K562 (cell line): ENCODE data around the gene VENTX. TPM values are rescaled to one million over a fixed set of nuclear protein-coding genes. Genes with fewer than 3 reads are reported as not detected.

Source experiments
- ATAC-seq: fragments of 200-7000 bp; cut with Tn5 transposase; 3 replicates; pipeline ENCODE4 v1.9.1; 2020; ENCODE audit warnings: moderate library complexity
- BruUV-seq: library from RNA; stranded (reverse); fragments of 400-500 nt; replicated peaks from 2 replicates; lab custom pipeline; 2021; lab: Mats Ljungman, UMichigan
- CTCF ChIA-PET: fragments of 300-600 bp; formaldehyde crosslinking; extraction: SDS; loops from one replicate; lab custom pipeline; 2021; ENCODE audit warnings: low intra/inter-chr PET ratio; lab: Yijun Ruan, JAX
- POLR2A ChIA-PET: fragments of 300-600, 350-650 bp; sonication (Branson Sonifier 250); formaldehyde crosslinking; extraction: SDS; loops from one replicate; lab custom pipeline; 2021; ENCODE audit warnings: antibody characterized with exemption, inconsistent platforms; lab: Yijun Ruan, JAX
- DNase-seq, 4 experiments: peaks; one replicate each; pipeline versions ENCODE4 v3.0.0 to v3.0.0-alpha.2; 2011 to 2018; ENCODE audit warnings: low spot score in 3 of 4, mixed read lengths in 3 of 4; ENCODE audit errors: extremely low read depth in 1 of 4
- FAIRE-seq: peaks from 2 replicates; lab custom pipeline; 2011; peaks lifted over from hg19 to GRCh38; lab: Jason Lieb, UNC
- H2AFZ ChIP-seq: 2 replicates; pipeline ENCODE4 v1.6.0; 2011; ENCODE audit warnings: low read depth, low read length, control low read depth, inconsistent platforms
- H3K27ac ChIP-seq: fragments of 200-600 bp; 3 replicates; pipeline ENCODE4 v1.8.0; 2011; ENCODE audit warnings: low read depth, mild to moderate bottlenecking, control low read depth, inconsistent platforms, low read length, moderate library complexity, mixed read lengths; ENCODE audit errors: extremely low read depth
- H3K27me3 ChIP-seq, 2 experiments: fragments of 300-600 bp in 1 of 2; 2 replicates in 1 of 2; 3 replicates in 1 of 2; pipeline versions ENCODE4 v1.6.0 to v1.8.0; 2011; ENCODE audit warnings: inconsistent platforms in 2 of 2, low read length in 2 of 2, mild to moderate bottlenecking in 1 of 2, mixed read lengths in 1 of 2, moderate library complexity in 1 of 2; ENCODE audit not compliant: control insufficient read depth in 2 of 2, insufficient read depth in 2 of 2
- H3K36me3 ChIP-seq: fragments of 300-600 bp; 3 replicates; pipeline ENCODE4 v1.8.0; 2011; ENCODE audit warnings: mild to moderate bottlenecking, low read length, inconsistent platforms; ENCODE audit not compliant: control insufficient read depth, insufficient read depth
- H3K4me1 ChIP-seq, 2 experiments: fragments of 200-600 bp in 1 of 2; replicated peaks in 1 of 2; 2 replicates in 1 of 2; 3 replicates in 1 of 2; pipeline versions ENCODE4 v1.5.1 to v1.8.0; 2011; ENCODE audit warnings: inconsistent platforms in 2 of 2, low read length in 2 of 2, mild to moderate bottlenecking in 1 of 2, mixed read lengths in 1 of 2, moderate library complexity in 1 of 2; ENCODE audit not compliant: control insufficient read depth in 2 of 2, insufficient read depth in 2 of 2
- H3K4me2 ChIP-seq: 2 replicates; pipeline ENCODE4 v1.6.1; 2011; ENCODE audit warnings: low read length, control low read depth, inconsistent platforms, mixed read lengths; ENCODE audit not compliant: insufficient read depth
- H3K4me3 ChIP-seq: fragments of 200-600 bp; sonication (generic), shearing (Covaris generic); 2 replicates; pipeline ENCODE4 v1.5.1; 2016; ENCODE audit warnings: control low read depth, inconsistent platforms
- H3K79me2 ChIP-seq: fragments of 200-600 bp; 3 replicates; pipeline ENCODE4 v1.8.0; 2011; ENCODE audit warnings: low read length, inconsistent platforms; ENCODE audit not compliant: control insufficient read depth, insufficient read depth
- H3K9ac ChIP-seq, 2 experiments: 2 replicates each; pipeline versions ENCODE4 v1.6.0 to v1.6.1; 2011; ENCODE audit warnings: low read depth in 2 of 2, low read length in 2 of 2, control low read depth in 1 of 2, inconsistent platforms in 1 of 2, mild to moderate bottlenecking in 1 of 2, mixed read lengths in 1 of 2; ENCODE audit not compliant: insufficient read depth in 1 of 2
- H3K9me1 ChIP-seq: one replicate; pipeline ENCODE4 v1.6.0; 2011; ENCODE audit warnings: inconsistent platforms, mild to moderate bottlenecking, low read length, moderate library complexity; ENCODE audit not compliant: control insufficient read depth, insufficient read depth
- H3K9me3 ChIP-seq: replicated peaks from 2 replicates; pipeline ENCODE4 v1.5.1; 2011; ENCODE audit warnings: low read depth, low read length, inconsistent platforms; ENCODE audit not compliant: control insufficient read depth, insufficient read depth
- H4K20me1 ChIP-seq: replicated peaks from 2 replicates; pipeline ENCODE4 v1.6.1; 2011; ENCODE audit warnings: low read length, inconsistent platforms, mixed read lengths; ENCODE audit not compliant: control insufficient read depth, insufficient read depth
- BRD9 ChIP-seq: fragments of 450-650 bp; IDR thresholded peaks from 2 replicates; pipeline ENCODE4 v1.6.1; 2018; ENCODE audit warnings: low read depth; ENCODE audit not compliant: partially characterized antibody
- CAMTA2 ChIP-seq: fragments of 250-450 bp; sonication (Bioruptor Pico); conservative IDR thresholded peaks from 2 replicates; pipeline ENCODE4 v1.5.1; 2022
- CCAR2 ChIP-seq: fragments of 200-400 bp; formaldehyde crosslinking; IDR thresholded peaks from 2 replicates; pipeline ENCODE4 v1.6.1; 2017; ENCODE audit warnings: mild to moderate bottlenecking, low read depth, low read length
- GMEB1 ChIP-seq: fragments of 250-450 bp; sonication (Bioruptor Pico); IDR thresholded peaks from 2 replicates; pipeline ENCODE4 v1.4.0; 2020; ENCODE audit warnings: mild to moderate bottlenecking
- NR3C1 ChIP-seq: sonication (generic); formaldehyde crosslinking; IDR thresholded peaks from 2 replicates; pipeline ENCODE4 v1.8.1; 2022; ENCODE audit warnings: missing genetic modification reagents
- PHF8 ChIP-seq: fragments of 200-600 bp; sonication (generic); IDR thresholded peaks from 2 replicates; pipeline ENCODE4 v1.6.1; 2012; ENCODE audit warnings: mixed run types, mild to moderate bottlenecking, inconsistent platforms, low read length, moderate library complexity, borderline replicate concordance
- SMARCE1 ChIP-seq: fragments of 450-650 bp; IDR thresholded peaks from 2 replicates; pipeline ENCODE4 v1.7.1; 2016; ENCODE audit warnings: mild to moderate bottlenecking
- TEAD1 ChIP-seq, 2 experiments: fragments of 450-650 bp in 1 of 2; sonication (generic) in 1 of 2; formaldehyde crosslinking; IDR thresholded peaks; 2 replicates each; pipeline versions ENCODE4 v1.4.0 to v1.8.0; 2020 to 2022; ENCODE audit warnings: mild to moderate bottlenecking in 2 of 2, missing genetic modification reagents in 1 of 2
- ZNF232 ChIP-seq: sonication (generic); formaldehyde crosslinking; IDR thresholded peaks from 2 replicates; pipeline ENCODE4 v1.8.0; 2022; ENCODE audit warnings: mild to moderate bottlenecking, missing genetic modification reagents
- ZNF41 ChIP-seq: fragments of 250-450 bp; sonication (Bioruptor Pico); conservative IDR thresholded peaks from 2 replicates; pipeline ENCODE4 v1.4.0; 2020; ENCODE audit warnings: mild to moderate bottlenecking
- ZNF668 ChIP-seq: fragments of 250-450 bp; sonication (Bioruptor Pico); IDR thresholded peaks from 2 replicates; pipeline ENCODE4 v1.8.0; 2022; ENCODE audit warnings: mild to moderate bottlenecking, inconsistent platforms
- ZSCAN29 ChIP-seq: fragments of 450-650 bp; IDR thresholded peaks from 2 replicates; pipeline ENCODE4 v1.6.1; 2017
- WGBS: fragments of 100-300 bp; shearing (Covaris generic); methylation state at CpG from one replicate; pipeline ENCODE4 v1.1.6; 2016; ENCODE audit warnings: low coverage, mixed read lengths; ENCODE audit not compliant: insufficient coverage; ENCODE audit errors: missing lambda C conversion rate; 5-methylcytosine and 5-hydroxymethylcytosine counted together
- in situ Hi-C: fragments of 300-500 bp; cut with MboI; formaldehyde crosslinking; loops from 4 replicates; pipeline ENCODE4 v1.15.0; 2018; ENCODE audit warnings: inconsistent platforms, mixed read lengths
- intact Hi-C: fragments of 100-400 bp; cut with micrococcal nuclease; formaldehyde crosslinking; loops from 2 replicates; pipeline ENCODE4 v1.14.2; 2022
- polyA plus RNA-seq, 8 experiments: library from polyadenylated mRNA; depleted of rRNA in 4 of 8; stranded (reverse) in 5 of 8; unstranded in 3 of 8; fragments of >200 nt; fragmentation: Nextera tagmentation in 2 of 8; fragmentation: Illumina TruSeq in 1 of 8; extraction: Ambion mirVana in 2 of 8; extraction: Trizol in 1 of 8; gene quantifications; 2 replicates each; pipeline versions ENCODE4 v1.2.1 to v1.2.3, GENCODE V29; 2011 to 2014; ENCODE audit warnings: inconsistent platforms in 1 of 8, missing spikeins in 1 of 8
- total RNA-seq, 7 experiments: library from RNA; depleted of rRNA in 6 of 7; stranded (reverse); fragments of >200 nt in 6 of 7; fragmentation: Illumina TruSeq in 2 of 7; extraction: Trizol in 2 of 7; gene quantifications; 2 replicates each; pipeline versions ENCODE4 v1.2.1 to v1.2.3, GENCODE V29; 2011 to 2021; ENCODE audit warnings: low replicate concordance in 1 of 7

Gene VENTX
- total and polyA plus RNA-seq, 9 of the 15 experiments (the other 6 are each of a cell fraction or from before 2014, with no cell fraction given) = 0.07 to 0.70 (median 0.20) TPM; not detected in 1

GRCh38 chr10:133270773-133271297, 33.2 kb downstream of the VENTX start:
- ChIA-PET CTCF (no interaction called here), POLR2A (interaction anchor here (1.3 kb wide), 1 partner anchor 8 kb away, joined by 4 read pairs; no protein-coding TSS in a partner anchor)
- DNase-seq = no peak
- H3K9me1 ChIP-seq = no peaks in the 10 kb centered on the region
- H3K27me3 ChIP-seq = no peaks in the 10 kb centered on the region
- no peaks in the 10 kb centered on the region for H3K79me2 ChIP-seq
- ATAC-seq = no peak
- peaks cover 8 to 92% of the 10 kb centered on the region in 2 experiments for H3K4me1 ChIP-seq
- TF ChIP-seq SMARCE1 (no peak), TEAD1 (CRISPR knock-in tag; IDR thresholded peaks at IDR 0.05) (no peak), BRD9 (no peak), ZNF41 (CRISPR knock-in tag) (no peak), ZNF232 (CRISPR knock-in tag) (no peak), ZNF668 (CRISPR knock-in tag) (no peak), ZSCAN29 (no peak), CCAR2 (no peak), PHF8 (no peak), NR3C1 (CRISPR knock-in tag) (no peak), GMEB1 (CRISPR knock-in tag) (no peak), CAMTA2 (no peak)
- no peak overlapping the region for H3K4me2 ChIP-seq
- H3K9me3 ChIP-seq = no peaks in the 10 kb centered on the region
- H3K36me3 ChIP-seq = no peaks in the 10 kb centered on the region
- no peak overlapping the region for H2AFZ ChIP-seq
- no peaks in the 10 kb centered on the region for H4K20me1 ChIP-seq
- no peak overlapping the region for H3K4me3 ChIP-seq
- 100% methylated on average over 4 of the region's 19 CpGs for WGBS
- BruUV-seq = no TSS peak
- no peak for FAIRE-seq
- intact Hi-C loops = no loop called here
- no peak overlapping the region for H3K27ac ChIP-seq
- in situ Hi-C loops = no loop called here
- H3K9ac ChIP-seq = no peak overlapping the region
